GM12891 (cell line): ENCODE measurements around the gene TMEM178A.

Experiments used
- DNase-seq: peaks from one replicate; pipeline ENCODE4 v3.0.0; 2011; ENCODE audit warnings: low spot score; ENCODE audit not compliant: insufficient read length
- FAIRE-seq: peaks from 2 replicates; lab custom pipeline; 2011; peaks lifted over from hg19 to GRCh38; lab: Jason Lieb, UNC
- PAX5 ChIP-seq: IDR thresholded peaks from 2 replicates; pipeline ENCODE4 v1.6.1; 2011; ENCODE audit warnings: low read length, moderate library complexity, mild to moderate bottlenecking; ENCODE audit not compliant: insufficient read depth, severe bottlenecking
- POLR2A ChIP-seq: IDR thresholded peaks from 2 replicates; pipeline ENCODE4 v1.6.1; 2011; ENCODE audit warnings: low read depth, low read length, control low read depth
- POLR2AphosphoS5 ChIP-seq: IDR thresholded peaks from 2 replicates; pipeline ENCODE4 v1.6.1; 2011; ENCODE audit warnings: low read depth, low read length, control low read depth
- POU2F2 ChIP-seq: IDR thresholded peaks from 2 replicates; pipeline ENCODE4 v1.6.1; 2011; ENCODE audit warnings: low read depth, mild to moderate bottlenecking, control low read depth, low read length, moderate library complexity
- SPI1 ChIP-seq: IDR thresholded peaks from 2 replicates; pipeline ENCODE4 v1.6.1; 2011; ENCODE audit warnings: low read depth, low read length, control low read depth
- TAF1 ChIP-seq: IDR thresholded peaks from 2 replicates; pipeline ENCODE4 v1.6.1; 2011; ENCODE audit warnings: low read depth, low read length, control low read depth

The TMEM178A gene

GRCh38 chr2:39673018-39673417 is 7.3 kb downstream of the TMEM178A start:
- FAIRE-seq, result no peak
- TF ChIP-seq TAF1 (no peak), PAX5 (no peak), POLR2AphosphoS5 (no peak), POU2F2 (no peak), SPI1 (no peak), POLR2A (no peak)
- no peak for DNase-seq

- DNase-seq (no peak), FAIRE-seq (no peak)
- TF ChIP-seq POLR2AphosphoS5, result no peak
- TF ChIP-seq PAX5, result no peak
- no peak for TF ChIP-seq POLR2A
- no peak for TF ChIP-seq TAF1
- no peak for TF ChIP-seq POU2F2
- TF ChIP-seq SPI1, result no peak
Measured at GRCh38 chr2:39676342-39676741, 10.6 kb downstream of the TMEM178A start.

GRCh38 chr2:39678170-39678569 is 12.5 kb downstream of the TMEM178A start:
- no peak for FAIRE-seq
- no peak for DNase-seq
- no peak for TF ChIP-seq POU2F2
- TF ChIP-seq POLR2AphosphoS5, result no peak
- TF ChIP-seq PAX5, result no peak
- TF ChIP-seq POLR2A, result no peak
- no peak for TF ChIP-seq TAF1
- no peak for TF ChIP-seq SPI1

- FAIRE-seq (no peak), DNase-seq (no peak)
- TF ChIP-seq POLR2AphosphoS5, result no peak
- TF ChIP-seq PAX5, result no peak
- TF ChIP-seq TAF1, result no peak
- no peak for TF ChIP-seq POU2F2
- TF ChIP-seq POLR2A, result no peak
- TF ChIP-seq SPI1, result no peak
Measured at GRCh38 chr2:39679805-39680204, 14.1 kb downstream of the TMEM178A start.

- no peak for FAIRE-seq
- TF ChIP-seq POU2F2 (no peak), POLR2AphosphoS5 (no peak), TAF1 (no peak), POLR2A (no peak), PAX5 (no peak), SPI1 (no peak)
- no peak for DNase-seq
Measured at GRCh38 chr2:39682066-39682692, 16.5 kb downstream of the TMEM178A start.

- TF ChIP-seq TAF1, result no peak
- no peak for TF ChIP-seq SPI1
- no peak for TF ChIP-seq PAX5
- TF ChIP-seq POLR2AphosphoS5, result no peak
- TF ChIP-seq POU2F2, result no peak
- no peak for TF ChIP-seq POLR2A
- FAIRE-seq (no peak), DNase-seq (no peak)
Measured at GRCh38 chr2:39683022-39683699, 17.4 kb downstream of the TMEM178A start.

GRCh38 chr2:39684464-39684863 is 18.7 kb downstream of the TMEM178A start:
- no peak for FAIRE-seq
- TF ChIP-seq PAX5 (no peak), POLR2A (no peak), SPI1 (no peak), POLR2AphosphoS5 (no peak), TAF1 (no peak), POU2F2 (no peak)
- DNase-seq, result no peak

GRCh38 chr2:39685126-39685525 is 19.4 kb downstream of the TMEM178A start:
- TF ChIP-seq SPI1 (no peak), POU2F2 (no peak), POLR2A (no peak), TAF1 (no peak), POLR2AphosphoS5 (no peak), PAX5 (no peak)
- no peak for DNase-seq
- no peak for FAIRE-seq

- no peak for DNase-seq
- no peak for TF ChIP-seq POLR2AphosphoS5
- no peak for TF ChIP-seq TAF1
- no peak for TF ChIP-seq POU2F2
- TF ChIP-seq POLR2A, result no peak
- no peak for TF ChIP-seq SPI1
- TF ChIP-seq PAX5, result no peak
- no peak for FAIRE-seq
Measured at GRCh38 chr2:39686456-39686855, 20.7 kb downstream of the TMEM178A start.

GRCh38 chr2:39688181-39688580 is 22.5 kb downstream of the TMEM178A start:
- DNase-seq (no peak), FAIRE-seq (no peak)
- TF ChIP-seq PAX5 (no peak), SPI1 (no peak), TAF1 (no peak), POU2F2 (no peak), POLR2AphosphoS5 (no peak), POLR2A (no peak)
